ENCODE measurements around the gene ZDHHC22.

- TF ChIP-seq CTCF (IDR thresholded peaks at IDR 0.05; ENCODE audit: insufficient read depth, low read length), result no peak
- TF ChIP-seq POLR2AphosphoS5 (IDR thresholded peaks at IDR 0.05; ENCODE audit: low read depth), result no peak
- TF ChIP-seq REST (IDR thresholded peaks at IDR 0.05; ENCODE audit: insufficient replicate concordance, low read depth), result no peak
These were observed 16.2 kb downstream of the ZDHHC22 start for GRCh38 chr14:77125281-77125801.
